Left ventricle myocardium inferior (tissue), 1 donor: ENCODE results near the gene HERC3. TPM values are rescaled to one million over a fixed set of nuclear protein-coding genes. Genes with fewer than 3 reads are reported as not detected.

ENCODE experiments used
- DNase-seq: peaks from one replicate; pipeline ENCODE4 v3.0.0-alpha.2; 2020
- H3K27ac ChIP-seq: fragments of 200-600 bp; replicated peaks from 2 replicates; pipeline ENCODE4 v1.8.0; 2021
- H3K27me3 ChIP-seq: fragments of 200-600 bp; 2 replicates; pipeline ENCODE4 v1.8.0; 2021; ENCODE audit warnings: low read depth
- H3K36me3 ChIP-seq: fragments of 200-600 bp; 2 replicates; pipeline ENCODE4 v1.8.0; 2021
- H3K4me1 ChIP-seq: fragments of 200-600 bp; 2 replicates; pipeline ENCODE4 v1.8.0; 2021
- H3K4me3 ChIP-seq: fragments of 200-600 bp; 2 replicates; pipeline ENCODE4 v1.8.0; 2021; ENCODE audit warnings: mild to moderate bottlenecking, moderate library complexity
- H3K9me3 ChIP-seq: fragments of 200-600 bp; replicated peaks from 2 replicates; pipeline ENCODE4 v1.8.0; 2021
- intact Hi-C: fragments of 100-400 bp; cut with micrococcal nuclease; formaldehyde crosslinking; loops from one replicate; pipeline ENCODE4 v1.11.0; 2022
- total RNA-seq: library from RNA; stranded (reverse); fragmentation: NEBNext Ultra II Directional; extraction: Animal tissue kit (Norgen Biotek cat#: 25700); gene quantifications from one replicate; pipeline ENCODE4 v1.2.1, GENCODE V29; 2021
- TF ChIP-seq, protein P1 (sequence below): fragments of 200-600 bp; IDR thresholded peaks from 2 replicates; pipeline ENCODE4 v1.8.0; 2021; ENCODE audit warnings: antibody characterized with exemption, mild to moderate bottlenecking, borderline replicate concordance
- donor health status: DM: no; HTN: yes; CAD: no; lungs with severe emphysema.

HERC3 gene
- total RNA-seq, 1 donor from 2014 or later, result 56.8 TPM

DNA sequence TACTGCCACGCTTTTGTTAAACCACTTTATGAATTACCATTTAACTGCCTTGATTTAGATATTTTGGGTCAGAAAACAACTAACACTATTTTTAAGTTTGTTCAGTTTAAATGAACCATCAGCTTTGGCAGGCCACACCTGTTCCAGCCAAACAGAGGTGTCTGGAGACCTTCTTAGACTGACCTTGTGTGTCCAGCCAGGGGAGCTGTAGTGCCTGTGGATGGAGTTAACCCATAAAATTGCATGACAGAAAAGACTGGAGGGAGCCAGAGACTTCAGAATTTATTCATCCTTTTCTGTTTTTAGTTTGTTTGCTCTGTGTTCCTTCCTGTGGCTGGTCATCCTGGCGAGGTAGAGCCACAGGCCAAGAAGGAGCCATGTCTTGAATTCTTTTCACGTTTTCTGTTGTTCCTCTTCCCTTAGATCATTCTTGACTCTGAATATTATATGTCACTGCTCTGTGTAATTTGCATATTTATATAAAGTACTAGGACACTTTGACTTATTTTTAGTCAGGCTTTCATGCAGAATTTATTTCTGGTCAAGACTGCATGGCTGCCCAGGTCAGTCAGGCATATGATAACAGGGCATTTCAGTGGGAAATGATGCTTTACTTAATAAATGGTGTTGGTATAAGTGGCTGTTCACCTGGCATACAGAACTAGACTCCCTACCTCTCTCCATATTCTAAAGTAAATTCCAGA lies 26.7 kb downstream of the HERC3 start:
- Histone ChIP-seq H3K27me3 (no peaks in the 10 kb centered on the region), H3K4me3 (no peak overlapping the region), H3K36me3 (no peaks in the 10 kb centered on the region), H3K9me3 (peaks cover 7% of the 10 kb centered on the region), H3K4me1 (peaks cover 80% of the 10 kb centered on the region), H3K27ac (peak overlapping the region; percentile 60)
- intact Hi-C loops, result no loop called here
- TF ChIP-seq, protein P1, sequence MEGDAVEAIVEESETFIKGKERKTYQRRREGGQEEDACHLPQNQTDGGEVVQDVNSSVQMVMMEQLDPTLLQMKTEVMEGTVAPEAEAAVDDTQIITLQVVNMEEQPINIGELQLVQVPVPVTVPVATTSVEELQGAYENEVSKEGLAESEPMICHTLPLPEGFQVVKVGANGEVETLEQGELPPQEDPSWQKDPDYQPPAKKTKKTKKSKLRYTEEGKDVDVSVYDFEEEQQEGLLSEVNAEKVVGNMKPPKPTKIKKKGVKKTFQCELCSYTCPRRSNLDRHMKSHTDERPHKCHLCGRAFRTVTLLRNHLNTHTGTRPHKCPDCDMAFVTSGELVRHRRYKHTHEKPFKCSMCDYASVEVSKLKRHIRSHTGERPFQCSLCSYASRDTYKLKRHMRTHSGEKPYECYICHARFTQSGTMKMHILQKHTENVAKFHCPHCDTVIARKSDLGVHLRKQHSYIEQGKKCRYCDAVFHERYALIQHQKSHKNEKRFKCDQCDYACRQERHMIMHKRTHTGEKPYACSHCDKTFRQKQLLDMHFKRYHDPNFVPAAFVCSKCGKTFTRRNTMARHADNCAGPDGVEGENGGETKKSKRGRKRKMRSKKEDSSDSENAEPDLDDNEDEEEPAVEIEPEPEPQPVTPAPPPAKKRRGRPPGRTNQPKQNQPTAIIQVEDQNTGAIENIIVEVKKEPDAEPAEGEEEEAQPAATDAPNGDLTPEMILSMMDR, result no peak
- DNase-seq, result no peak

DNA sequence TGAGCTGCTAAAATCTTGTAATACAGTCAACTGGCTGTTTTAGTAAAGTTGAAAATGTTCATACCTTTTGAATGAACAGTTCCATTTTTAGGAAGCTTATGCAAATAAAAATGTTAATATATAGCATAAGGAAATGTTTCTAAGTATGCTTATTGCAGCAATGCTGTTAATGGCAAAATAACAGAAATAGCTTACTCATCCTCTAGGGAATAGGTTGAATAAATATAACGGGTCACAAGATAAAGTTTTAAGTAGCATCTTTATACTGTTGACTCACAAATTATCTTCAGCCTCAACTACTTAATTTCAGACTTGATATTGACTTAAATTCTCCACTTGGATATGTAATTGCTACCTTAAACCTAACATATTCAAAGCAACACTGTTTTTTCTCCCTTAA lies 27.7 kb downstream of the HERC3 start:
- DNase-seq, result no peak
- Histone ChIP-seq H3K27me3 (no peaks in the 10 kb centered on the region), H3K4me3 (no peak overlapping the region), H3K27ac (peak overlapping the region; percentile 60), H3K4me1 (peaks cover 70% of the 10 kb centered on the region), H3K9me3 (peaks cover 18% of the 10 kb centered on the region), H3K36me3 (peaks cover 6% of the 10 kb centered on the region)
- intact Hi-C loops, result no loop called here
- TF ChIP-seq, protein P1, result no peak

- H3K27ac ChIP-seq, result peak overlapping the region; percentile 60
- intact Hi-C loops, result no loop called here
- H3K36me3 ChIP-seq, result peaks cover 6% of the 10 kb centered on the region
- TF ChIP-seq, protein P1, result no peak
- H3K27me3 ChIP-seq, result no peaks in the 10 kb centered on the region
- H3K9me3 ChIP-seq, result peaks cover 19% of the 10 kb centered on the region
- H3K4me3 ChIP-seq, result no peak overlapping the region
- no peak for DNase-seq
- H3K4me1 ChIP-seq, result peaks cover 51% of the 10 kb centered on the region
Measured at GRCh38 chr4:88621763-88622327, 29.6 kb downstream of the HERC3 start.

- Histone ChIP-seq H3K36me3 (peaks cover 6% of the 10 kb centered on the region), H3K4me1 (peaks cover 41% of the 10 kb centered on the region), H3K27me3 (no peaks in the 10 kb centered on the region), H3K9me3 (peaks cover 19% of the 10 kb centered on the region), H3K4me3 (no peak overlapping the region), H3K27ac (no peak overlapping the region)
- intact Hi-C loops, result no loop called here
- DNase-seq, result no peak
- TF ChIP-seq, protein P1, result no peak
Measured at GRCh38 chr4:88623097-88623496, 30.8 kb downstream of the HERC3 start.

- Histone ChIP-seq H3K27me3 (no peaks in the 10 kb centered on the region), H3K9me3 (peaks cover 13% of the 10 kb centered on the region), H3K4me1 (peaks cover 31% of the 10 kb centered on the region), H3K27ac (no peak overlapping the region), H3K4me3 (no peak overlapping the region), H3K36me3 (peaks cover 6% of the 10 kb centered on the region)
- intact Hi-C loops, result no loop called here
- TF ChIP-seq, protein P1, result no peak
- no peak for DNase-seq
Measured at GRCh38 chr4:88628746-88629145, 36.5 kb downstream of the HERC3 start.
